Endothelial cell of hepatic sinusoid (primary cell): ENCODE measurements around the gene CFAP74.
"Not testable (repeated sequence)": the region's sequence is repeated elsewhere in the genome, so short reads cannot be mapped to it uniquely, and the experiment has no call there.

Source experiments
- in situ Hi-C: cut with HindIII; loops from 2 replicates; pipeline ENCODE4 v1.10.0; 2017; ENCODE audit warnings: low sequenced_read_pairs

Gene CFAP74

GRCh38 chr1:1899967-1900327, 103.6 kb downstream of the CFAP74 start:
- in situ Hi-C loops: no loop called here

- in situ Hi-C loops: no loop called here
Observed at GRCh38 chr1:1899266-1899966, 104.2 kb downstream of the CFAP74 start.

- in situ Hi-C loops: no loop called here
Observed at GRCh38 chr1:1898246-1898933, 105.2 kb downstream of the CFAP74 start.

GRCh38 chr1:1895456-1896336, 107.9 kb downstream of the CFAP74 start:
- in situ Hi-C loops: no loop called here

- in situ Hi-C loops: no loop called here
Observed at GRCh38 chr1:1895060-1895418, 108.5 kb downstream of the CFAP74 start.

GRCh38 chr1:1894354-1895059, 109.1 kb downstream of the CFAP74 start:
- in situ Hi-C loops: no loop called here

GRCh38 chr1:1893997-1894353, 109.6 kb downstream of the CFAP74 start:
- in situ Hi-C loops: no loop called here

GRCh38 chr1:1893291-1893985, 110.1 kb downstream of the CFAP74 start:
- in situ Hi-C loops: no loop called here

GRCh38 chr1:1892763-1893120, 110.8 kb downstream of the CFAP74 start:
- in situ Hi-C loops: no loop called here

GRCh38 chr1:1892079-1892762, 111.4 kb downstream of the CFAP74 start:
- in situ Hi-C loops: no loop called here

GRCh38 chr1:1891349-1892078, 112.1 kb downstream of the CFAP74 start:
- in situ Hi-C loops: no loop called here

- in situ Hi-C loops: no loop called here
Observed at GRCh38 chr1:1890506-1891348, 112.9 kb downstream of the CFAP74 start, which contains the start of gene GNB1. Gene GNB1, minus strand, starts transcription at chr1:1891087. Its CDS starts 65,634 bp downstream, at chr1:1825453.

GRCh38 chr1:1889847-1890505, 113.6 kb downstream of the CFAP74 start:
- in situ Hi-C loops: loop anchor here (5.0 kb wide), 2 partner anchors 68 to 133 kb away; no protein-coding TSS in a partner anchor

GRCh38 chr1:1889090-1889750, 114.4 kb downstream of the CFAP74 start:
- in situ Hi-C loops: loop anchor here (5.0 kb wide), 2 partner anchors 67 to 132 kb away; no protein-coding TSS in a partner anchor

GRCh38 chr1:1883890-1884289, 119.7 kb downstream of the CFAP74 start:
- in situ Hi-C loops: not testable (repeated sequence)

GRCh38 chr1:1883092-1883873, 120.3 kb downstream of the CFAP74 start:
- in situ Hi-C loops: no loop called here
